Suprapubic skin (tissue), 4 donors: ENCODE results near the gene HAPSTR1.

Source experiments
- CTCF ChIP-seq, 2 donors: fragments of 200-600 bp in 1 of 2; fragments of 450-650 bp in 1 of 2; sonication (generic) in 1 of 2; IDR thresholded peaks; one replicate each; pipeline ENCODE4 v1.5.1; 2016 to 2019; ENCODE audit warnings: antibody characterized with exemption in 2 of 2, mild to moderate bottlenecking in 1 of 2, moderate library complexity in 1 of 2
- POLR2A ChIP-seq, 2 donors: fragments of 450-650 bp; IDR thresholded peaks; one replicate each; pipeline ENCODE4 v1.6.1; 2017; ENCODE audit warnings: antibody characterized with exemption in 2 of 2, mild to moderate bottlenecking in 2 of 2, moderate library complexity in 2 of 2
- POLR2AphosphoS5 ChIP-seq, 3 donors: sonication (generic); formaldehyde crosslinking; IDR thresholded peaks; one replicate each; pipeline ENCODE4 v1.6.1; 2017; ENCODE audit warnings: antibody characterized with exemption in 3 of 3

- TF ChIP-seq CTCF (IDR thresholded peaks at IDR 0.05), result no peak
- no peak for TF ChIP-seq POLR2AphosphoS5 (IDR thresholded peaks at IDR 0.05)
- TF ChIP-seq POLR2A (IDR thresholded peaks at IDR 0.05), result no peak
These were observed 26.7 kb downstream of the HAPSTR1 start for GRCh38 chr16:9118170-9118569.
